ENCODE data around the gene ZNF236.

Gene ZNF236

GRCh38 chr18:77019641-77020040 lies 197.3 kb downstream of the ZNF236 start:
- no peak overlapping the region for H3K4me3 ChIP-seq (ENCODE audit: low read depth, low read length)

All from iPS-11a (cell line).